CD4-positive, alpha-beta memory T cell (primary cell): ENCODE measurements around the gene TDO2. TPM values are rescaled to one million over a fixed set of nuclear protein-coding genes. Genes with fewer than 3 reads are reported as not detected.
A peak's percentile ranks its signal among the peaks of the same experiment; 100 is the strongest.

ENCODE experiments used
- CTCF ChIA-PET: fragments of 350-600 bp; sonication (Branson Sonifier 250); formaldehyde crosslinking; loops from one replicate; lab custom pipeline; 2021; ENCODE audit warnings: inconsistent platforms; ENCODE audit not compliant: partially characterized antibody; lab: Charles Lee
- POLR2A ChIA-PET: fragments of 350-600 bp; sonication (Branson Sonifier 250); formaldehyde crosslinking; loops from one replicate; lab custom pipeline; 2021; ENCODE audit not compliant: partially characterized antibody; lab: Charles Lee
- DNase-seq, 5 donors: peaks; one replicate each; pipeline versions ENCODE4 v3.0.0 to v3.0.0-alpha.2; 2020 to 2022; ENCODE audit warnings: mixed read lengths in 1 of 5
- H3K27ac ChIP-seq: one replicate; pipeline ENCODE4 v1.7.0; 2013; ENCODE audit warnings: low read depth, low read length
- H3K27me3 ChIP-seq: 2 replicates; pipeline ENCODE4 v1.7.0; 2013; ENCODE audit warnings: mild to moderate bottlenecking, low read length, moderate library complexity; ENCODE audit not compliant: insufficient read depth
- H3K36me3 ChIP-seq: 2 replicates; pipeline ENCODE4 v1.7.0; 2013; ENCODE audit warnings: mild to moderate bottlenecking, low read length, moderate library complexity; ENCODE audit not compliant: insufficient read depth
- H3K4me1 ChIP-seq: 2 replicates; pipeline ENCODE4 v1.7.0; 2013; ENCODE audit warnings: mild to moderate bottlenecking, low read length, moderate library complexity; ENCODE audit not compliant: insufficient read depth
- H3K4me3 ChIP-seq, 2 donors: one replicate each; pipeline ENCODE4 v1.7.0; 2013; ENCODE audit warnings: low read length in 2 of 2, mild to moderate bottlenecking in 1 of 2
- H3K9me3 ChIP-seq, 2 donors: one replicate each; pipeline ENCODE4 v1.7.0; 2013; ENCODE audit warnings: low read length in 2 of 2, control low read depth in 1 of 2; ENCODE audit not compliant: control insufficient read depth in 1 of 2
- H3K27ac Mint-ChIP-seq, 7 donors: one replicate each; pipeline ENCODE4 v1.8.0; 2020 to 2021; ENCODE audit warnings: mixed read lengths in 7 of 7, mild to moderate bottlenecking in 6 of 7, inconsistent platforms in 3 of 7, moderate library complexity in 3 of 7
- H3K27me3 Mint-ChIP-seq, 2 donors: one replicate each; pipeline ENCODE4 v1.8.0; 2020 to 2021; ENCODE audit warnings: mixed read lengths in 2 of 2
- H3K36me3 Mint-ChIP-seq, 2 donors: one replicate each; pipeline ENCODE4 v1.8.0; 2020 to 2021; ENCODE audit warnings: mixed read lengths in 2 of 2, inconsistent platforms in 1 of 2, mild to moderate bottlenecking in 1 of 2
- H3K4me1 Mint-ChIP-seq, 4 donors: one replicate each; pipeline ENCODE4 v1.8.0; 2020 to 2021; ENCODE audit warnings: mixed read lengths in 4 of 4, mild to moderate bottlenecking in 1 of 4
- H3K4me3 Mint-ChIP-seq, 8 donors: one replicate each; pipeline ENCODE4 v1.8.0; 2020 to 2021; ENCODE audit warnings: mixed read lengths in 8 of 8, mild to moderate bottlenecking in 7 of 8, moderate library complexity in 6 of 8, inconsistent platforms in 3 of 8
- H3K9me3 Mint-ChIP-seq, 8 donors: one replicate each; pipeline ENCODE4 v1.8.0; 2020 to 2021; ENCODE audit warnings: mixed read lengths in 8 of 8, mild to moderate bottlenecking in 5 of 8, inconsistent platforms in 3 of 8, moderate library complexity in 1 of 8
- intact Hi-C: fragments of 100-400 bp; cut with micrococcal nuclease; formaldehyde crosslinking; loops from one replicate; pipeline ENCODE4 v1.15.1; 2023
- polyA plus RNA-seq, 2 donors: library from polyadenylated mRNA; unstranded; fragments of 300-500 nt; fragmentation: Illumina TruSeq; gene quantifications; one replicate each; pipeline ENCODE4 v1.2.3, GENCODE V29; 2021
- total RNA-seq, 2 experiments: library from RNA; stranded (reverse); gene quantifications; one replicate each; pipeline ENCODE4 v1.2.3, GENCODE V29; 2021

Gene TDO2
- total and polyA plus RNA-seq, 4 experiments from 2014 or later, result not detected

DNA sequence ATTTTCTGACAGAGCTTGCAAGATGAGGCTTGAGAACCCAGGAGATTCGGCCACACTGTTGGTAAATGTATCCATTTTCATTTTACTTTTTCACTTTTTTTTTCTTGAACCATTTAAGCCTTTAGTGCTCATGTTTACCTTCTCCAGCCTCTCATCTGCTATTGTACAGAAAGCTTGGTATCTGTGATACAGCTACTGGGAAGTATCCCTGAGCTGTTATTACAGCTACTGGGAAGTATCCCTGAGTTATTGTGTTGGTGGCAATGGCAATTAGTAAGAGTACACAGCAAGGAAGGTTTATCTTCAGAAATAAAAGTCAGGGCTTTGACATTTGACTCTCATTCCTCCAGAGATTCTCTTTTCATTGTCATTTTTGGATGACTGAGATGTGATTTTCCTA, 38.3 kb downstream of the TDO2 start:
- peaks cover 0 to 5% (median 2%) of the 10 kb centered on the region in 4 donors for H3K4me1 Mint-ChIP-seq
- DNase-seq, result no peak

DNA sequence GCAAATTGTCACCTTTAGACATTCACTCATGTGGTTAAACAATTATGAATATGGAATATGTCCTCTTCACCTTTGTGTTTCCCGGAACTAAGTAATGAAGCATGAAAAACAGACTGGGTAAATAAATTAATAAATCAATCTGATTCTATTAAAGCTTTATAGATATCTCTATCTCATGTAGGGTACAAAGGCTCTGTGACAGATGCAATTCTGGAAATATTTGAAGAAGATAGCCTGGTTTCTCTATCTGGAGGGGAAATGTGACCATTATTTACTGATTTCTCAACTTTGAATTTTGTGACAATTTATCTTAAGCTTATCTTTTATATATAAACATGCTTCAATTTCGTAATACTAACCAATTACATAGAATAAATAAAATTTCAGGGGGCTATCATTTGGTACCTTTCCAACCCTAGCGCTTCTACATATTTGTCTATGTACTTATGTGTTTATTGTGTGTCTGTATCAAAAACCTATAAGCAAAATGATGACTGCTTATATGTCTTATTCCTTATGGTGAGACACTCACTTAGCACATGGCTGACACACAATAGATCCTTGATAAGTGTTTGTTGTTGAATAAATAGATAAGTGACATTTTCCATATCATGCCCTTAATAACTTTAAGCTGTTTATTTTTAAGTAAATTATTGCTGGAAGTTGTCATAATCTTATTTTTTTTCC, 40.3 kb downstream of the TDO2 start:
- Mint-ChIP-seq H3K36me3 (peaks cover 28 to 29% of the 10 kb centered on the region in 2 donors), H3K4me3 (no peak overlapping the region), H3K4me1 (peaks cover 0 to 7% (median 3%) of the 10 kb centered on the region in 4 donors), H3K9me3 (no peaks in the 10 kb centered on the region), H3K27me3 (no peaks in the 10 kb centered on the region), H3K27ac (no peak overlapping the region)
- DNase-seq, result no peak
- no peak overlapping the region for H3K27ac ChIP-seq
- ChIA-PET CTCF (interaction anchor here (1.0 to 1.1 kb wide), 2 partner anchors 9 to 10 kb away, joined by 3 read pairs; partner anchors contain the start of gene CTSO), POLR2A (no interaction called here)
- no peak overlapping the region for H3K4me3 ChIP-seq
- no peaks in the 10 kb centered on the region for H3K27me3 ChIP-seq
- peaks cover 8% of the 10 kb centered on the region for H3K36me3 ChIP-seq
- no peaks in the 10 kb centered on the region for H3K9me3 ChIP-seq
- no peaks in the 10 kb centered on the region for H3K4me1 ChIP-seq
- intact Hi-C loops, result no loop called here

More for the DNA sequence above, 38.3 kb downstream of the TDO2 start:
- Mint-ChIP-seq H3K27ac (no peak overlapping the region), H3K36me3 (peaks cover 38 to 40% of the 10 kb centered on the region in 2 donors), H3K4me3 (no peak overlapping the region), H3K27me3 (no peaks in the 10 kb centered on the region), H3K9me3 (no peaks in the 10 kb centered on the region)
- intact Hi-C loops, result no loop called here
- CTCF ChIA-PET, result no interaction called here
- H3K27me3 ChIP-seq, result no peaks in the 10 kb centered on the region
- no peak overlapping the region for H3K4me3 ChIP-seq
- no peaks in the 10 kb centered on the region for H3K9me3 ChIP-seq
- POLR2A ChIA-PET, result no interaction called here
- no peak overlapping the region for H3K27ac ChIP-seq
- H3K36me3 ChIP-seq, result peaks cover 8% of the 10 kb centered on the region
- no peaks in the 10 kb centered on the region for H3K4me1 ChIP-seq

DNA sequence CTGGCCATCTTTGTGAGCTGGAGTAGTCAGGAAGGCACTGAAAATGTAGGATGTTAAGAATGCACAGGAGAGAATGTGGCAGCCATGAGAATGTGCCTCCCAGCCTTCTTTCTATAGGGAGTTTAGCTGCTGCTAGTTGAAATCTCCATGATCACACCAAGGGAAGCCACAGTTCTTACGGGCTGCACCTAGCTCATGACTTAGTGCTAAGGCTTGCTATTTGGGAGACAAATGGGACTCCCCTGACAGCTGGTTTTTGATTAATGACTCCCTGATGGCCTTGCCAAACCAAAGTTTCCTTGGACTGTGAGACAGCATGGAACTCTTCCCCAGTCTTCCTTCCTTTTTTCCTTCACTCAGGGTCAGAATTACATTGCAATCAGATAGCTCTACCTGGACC, 41.0 kb downstream of the TDO2 start:
- DNase-seq, result no peak
- H3K4me1 ChIP-seq, result no peaks in the 10 kb centered on the region
- peaks cover 0 to 7% (median 5%) of the 10 kb centered on the region in 4 donors for H3K4me1 Mint-ChIP-seq
- H3K4me3 ChIP-seq, result no peak overlapping the region
- H3K9me3 Mint-ChIP-seq, result no peaks in the 10 kb centered on the region
- no peaks in the 10 kb centered on the region for H3K27me3 ChIP-seq
- H3K27ac Mint-ChIP-seq, result no peak overlapping the region
- H3K27ac ChIP-seq, result no peak overlapping the region
- no peaks in the 10 kb centered on the region for H3K27me3 Mint-ChIP-seq
- intact Hi-C loops, result no loop called here
- peaks cover 8% of the 10 kb centered on the region for H3K36me3 ChIP-seq
- ChIA-PET CTCF (no interaction called here), POLR2A (no interaction called here)
- H3K4me3 Mint-ChIP-seq, result no peak overlapping the region
- H3K9me3 ChIP-seq, result no peaks in the 10 kb centered on the region
- peaks cover 22 to 25% of the 10 kb centered on the region in 2 donors for H3K36me3 Mint-ChIP-seq

DNA sequence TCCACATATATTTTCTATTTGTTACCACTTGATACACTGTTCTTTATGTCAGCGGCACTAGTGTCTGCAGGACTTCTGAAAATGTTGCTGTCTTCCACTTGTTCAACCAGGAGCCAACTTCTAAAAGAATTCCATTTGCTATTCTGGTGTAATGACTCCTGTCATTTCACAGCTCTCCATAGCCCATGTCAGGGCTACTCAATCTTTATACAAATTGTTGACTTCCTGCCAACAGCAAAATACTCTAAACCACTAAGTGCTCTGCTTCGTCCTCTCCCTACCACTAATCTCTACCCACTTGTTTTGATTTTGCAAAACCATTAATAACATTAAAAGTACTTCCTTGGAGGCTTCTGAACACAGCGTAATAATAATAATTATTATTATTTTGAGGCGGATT, 43.0 kb downstream of the TDO2 start:
- intact Hi-C loops, result no loop called here
- Histone ChIP-seq H3K36me3 (peaks cover 7% of the 10 kb centered on the region), H3K27me3 (no peaks in the 10 kb centered on the region), H3K4me1 (peaks cover 2% of the 10 kb centered on the region), H3K9me3 (no peaks in the 10 kb centered on the region), H3K4me3 (no peak overlapping the region), H3K27ac (no peak overlapping the region)
- H3K4me3 Mint-ChIP-seq, result no peak overlapping the region
- H3K4me1 Mint-ChIP-seq, result peaks cover 6 to 12% (median 10%) of the 10 kb centered on the region in 4 donors
- no peaks in the 10 kb centered on the region for H3K27me3 Mint-ChIP-seq
- peak overlapping the region in 1 of 7 donors; percentile 68 for H3K27ac Mint-ChIP-seq
- peaks cover 8% of the 10 kb centered on the region in 2 donors for H3K36me3 Mint-ChIP-seq
- CTCF ChIA-PET, result no interaction called here
- H3K9me3 Mint-ChIP-seq, result no peaks in the 10 kb centered on the region
- POLR2A ChIA-PET, result no interaction called here
- DNase-seq, result no peak

DNA sequence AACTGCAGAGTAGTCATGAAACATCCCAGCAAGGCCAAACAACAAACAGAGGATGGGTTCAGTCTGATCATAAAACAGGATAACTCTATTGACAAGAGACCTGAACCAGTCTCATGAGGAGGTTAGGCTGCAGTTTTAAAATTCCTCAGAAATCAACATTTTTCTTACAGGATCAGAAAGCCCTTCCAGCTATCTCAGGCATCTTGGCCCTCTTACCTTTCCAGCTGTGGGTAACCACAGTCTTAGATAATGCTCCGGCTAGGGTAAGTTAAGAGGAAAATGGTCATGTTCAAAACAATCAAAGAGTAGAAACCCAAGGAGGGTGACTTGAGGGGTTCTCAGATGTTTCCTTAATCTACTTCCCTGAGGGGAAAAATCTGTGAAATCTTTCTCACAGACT, 45.0 kb downstream of the TDO2 start:
- no peaks in the 10 kb centered on the region for H3K9me3 Mint-ChIP-seq
- H3K36me3 ChIP-seq, result no peaks in the 10 kb centered on the region
- peaks cover 10% of the 10 kb centered on the region for H3K4me1 ChIP-seq
- peaks cover 0 to 6% of the 10 kb centered on the region in 2 donors for H3K36me3 Mint-ChIP-seq
- ChIA-PET POLR2A (no interaction called here), CTCF (no interaction called here)
- no peaks in the 10 kb centered on the region for H3K9me3 ChIP-seq
- no peak for DNase-seq
- no peaks in the 10 kb centered on the region for H3K27me3 Mint-ChIP-seq
- H3K4me3 ChIP-seq, result no peak overlapping the region
- H3K4me3 Mint-ChIP-seq, result no peak overlapping the region
- no peaks in the 10 kb centered on the region for H3K27me3 ChIP-seq
- no peak overlapping the region for H3K27ac ChIP-seq
- intact Hi-C loops, result no loop called here
- H3K27ac Mint-ChIP-seq, result no peak overlapping the region
- peaks cover 12 to 30% (median 23%) of the 10 kb centered on the region in 4 donors for H3K4me1 Mint-ChIP-seq

DNA sequence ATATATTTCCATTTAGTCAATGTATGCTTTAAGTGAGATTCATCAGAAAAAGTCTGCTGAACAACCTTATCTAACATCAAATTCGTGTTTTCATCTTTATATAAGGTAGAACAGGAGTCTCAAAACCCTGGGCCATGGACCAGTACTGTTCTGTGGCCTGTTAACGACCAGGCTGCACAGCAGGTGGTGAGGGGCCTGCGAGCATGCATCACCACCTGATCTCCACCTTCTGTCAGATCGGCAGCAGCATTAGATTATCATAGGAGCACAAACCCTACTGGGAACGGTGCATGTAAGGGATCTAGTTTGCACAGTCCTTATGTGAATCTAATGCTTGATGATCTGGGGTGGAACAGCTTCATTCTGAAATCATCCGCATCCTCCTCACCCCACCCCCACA, 47.0 kb downstream of the TDO2 start:
- ChIA-PET CTCF (no interaction called here), POLR2A (no interaction called here)
- H3K4me1 ChIP-seq, result peaks cover 17% of the 10 kb centered on the region
- H3K36me3 ChIP-seq, result no peaks in the 10 kb centered on the region
- no peaks in the 10 kb centered on the region for H3K27me3 Mint-ChIP-seq
- H3K27me3 ChIP-seq, result no peaks in the 10 kb centered on the region
- H3K4me3 ChIP-seq, result no peak overlapping the region
- H3K4me1 Mint-ChIP-seq, result peaks cover 14 to 38% (median 29%) of the 10 kb centered on the region in 4 donors
- H3K27ac Mint-ChIP-seq, result peak overlapping the region in 1 of 7 donors; percentile 43
- no peak overlapping the region for H3K27ac ChIP-seq
- H3K9me3 Mint-ChIP-seq, result no peaks in the 10 kb centered on the region
- intact Hi-C loops, result loop anchor here (5.0 kb wide), 1 partner anchor 1618 kb away; no protein-coding TSS in a partner anchor
- H3K4me3 Mint-ChIP-seq, result no peak overlapping the region
- H3K36me3 Mint-ChIP-seq, result peaks cover 0 to 6% of the 10 kb centered on the region in 2 donors
- no peaks in the 10 kb centered on the region for H3K9me3 ChIP-seq
- no peak for DNase-seq

DNA sequence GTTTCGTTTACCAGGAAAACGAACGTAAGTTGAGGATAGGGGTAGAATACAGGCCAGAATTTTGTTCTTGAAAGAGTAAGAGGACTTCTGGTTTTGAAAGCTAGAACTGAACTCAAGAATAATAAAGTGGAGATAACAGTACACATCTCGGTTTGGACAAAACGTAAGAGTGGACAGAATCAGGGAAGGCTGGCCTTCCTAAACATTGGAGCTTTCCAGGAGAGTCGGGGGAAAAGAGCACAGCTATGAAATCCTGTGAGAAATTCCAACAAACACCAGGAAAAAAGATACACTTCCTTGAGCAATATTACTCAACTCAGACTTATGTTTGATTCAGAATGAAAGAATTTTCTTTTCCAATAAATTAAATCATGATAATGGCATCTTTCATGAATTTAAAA, 49.0 kb downstream of the TDO2 start:
- Histone ChIP-seq H3K4me1 (peaks cover 17% of the 10 kb centered on the region), H3K4me3 (no peak overlapping the region), H3K9me3 (no peaks in the 10 kb centered on the region), H3K36me3 (no peaks in the 10 kb centered on the region), H3K27ac (no peak overlapping the region), H3K27me3 (no peaks in the 10 kb centered on the region)
- ChIA-PET CTCF (interaction anchor here (0.8 to 2.7 kb wide), 7 partner anchors 9 to 1403 kb away, joined by 3 to 15 read pairs (median 4); partner anchors contain the start of gene PLRG1), POLR2A (interaction anchor here (1.2 to 2.5 kb wide), 2 partner anchors 577 to 1402 kb away, joined by 3 to 14 read pairs; partner anchors contain the start of gene PLRG1)
- Mint-ChIP-seq H3K27ac (peak overlapping the region in 4 of 7 donors; percentile 2 to 65 (median 28)), H3K27me3 (peaks cover 2% of the 10 kb centered on the region in 2 donors), H3K9me3 (no peaks in the 10 kb centered on the region), H3K36me3 (peaks cover 0 to 6% of the 10 kb centered on the region in 2 donors), H3K4me1 (peaks cover 10 to 38% (median 28%) of the 10 kb centered on the region in 4 donors), H3K4me3 (peak overlapping the region; percentile 49 to 76 (median 58))
- intact Hi-C loops, result loop anchor here (5.0 kb wide), 1 partner anchor 1620 kb away; no protein-coding TSS in a partner anchor
- no peak for DNase-seq
